Stromal cell of bone marrow (primary cell): Measurements from ENCODE around the gene ARHGEF4.

Experiments used
- DNase-seq: peaks from one replicate; pipeline ENCODE4 v3.0.0-alpha.2; 2012; ENCODE audit warnings: low read depth

ARHGEF4 gene

DNA sequence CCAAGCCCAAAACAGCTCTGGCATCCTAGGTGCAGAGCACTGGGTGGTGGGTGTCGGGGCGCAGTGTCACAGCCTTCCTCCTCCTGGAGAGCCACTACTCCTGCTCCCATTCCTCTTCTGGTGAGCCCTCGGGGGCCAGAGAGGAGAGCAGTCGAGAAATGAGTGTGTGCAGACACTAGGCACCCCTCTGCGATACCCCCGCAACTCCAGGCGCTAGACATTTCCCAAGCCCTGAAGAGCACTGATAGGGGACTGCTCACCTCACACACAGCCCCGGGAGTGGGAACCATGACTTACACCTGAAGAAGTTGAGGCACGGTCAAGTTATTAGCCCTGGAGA lies 202.4 kb downstream of the ARHGEF4 start:
- DNase-seq: no peak

GRCh38 chr2:131039535-131039907 lies 202.8 kb downstream of the ARHGEF4 start:
- no peak for DNase-seq

- no peak for DNase-seq
Measured at GRCh38 chr2:131039908-131040660, 203.4 kb downstream of the ARHGEF4 start.

DNA sequence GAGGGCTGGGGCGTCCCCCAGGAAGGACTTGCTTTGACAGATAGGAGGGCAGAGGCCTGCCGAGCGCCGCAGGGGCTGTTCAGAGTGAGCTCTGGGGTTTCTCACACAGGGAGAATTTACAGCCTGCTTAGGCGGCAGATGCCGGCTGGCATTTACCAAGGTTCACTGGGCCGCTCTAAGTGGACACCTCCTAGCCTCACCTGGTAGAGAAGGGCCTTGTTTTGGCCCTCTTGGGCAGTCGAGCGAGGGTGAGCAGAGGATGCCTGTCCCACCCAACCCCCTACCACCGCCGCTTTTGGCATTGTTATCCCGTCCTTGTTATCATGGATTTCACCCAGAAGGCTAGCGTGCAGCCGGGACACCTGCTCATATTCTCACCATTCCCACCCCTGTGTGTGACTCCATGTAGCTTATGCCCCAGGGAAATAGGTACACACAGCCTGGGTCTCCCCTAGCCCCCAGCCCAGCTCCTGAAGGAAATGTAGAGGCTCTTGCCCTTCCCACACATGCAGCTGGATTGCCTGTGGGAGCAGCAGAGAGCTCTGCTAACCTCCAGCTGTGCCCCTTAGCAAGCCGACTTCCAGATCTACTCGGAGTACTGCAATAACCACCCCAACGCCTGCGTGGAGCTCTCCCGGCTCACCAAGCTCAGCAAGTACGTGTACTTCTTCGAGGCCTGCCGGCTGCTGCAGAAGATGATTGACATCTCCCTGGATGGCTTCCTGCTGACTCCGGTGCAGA lies 204.1 kb downstream of the ARHGEF4 start:
- DNase-seq: no peak

GRCh38 chr2:131041402-131042147 lies 204.9 kb downstream of the ARHGEF4 start:
- no peak for DNase-seq

DNA sequence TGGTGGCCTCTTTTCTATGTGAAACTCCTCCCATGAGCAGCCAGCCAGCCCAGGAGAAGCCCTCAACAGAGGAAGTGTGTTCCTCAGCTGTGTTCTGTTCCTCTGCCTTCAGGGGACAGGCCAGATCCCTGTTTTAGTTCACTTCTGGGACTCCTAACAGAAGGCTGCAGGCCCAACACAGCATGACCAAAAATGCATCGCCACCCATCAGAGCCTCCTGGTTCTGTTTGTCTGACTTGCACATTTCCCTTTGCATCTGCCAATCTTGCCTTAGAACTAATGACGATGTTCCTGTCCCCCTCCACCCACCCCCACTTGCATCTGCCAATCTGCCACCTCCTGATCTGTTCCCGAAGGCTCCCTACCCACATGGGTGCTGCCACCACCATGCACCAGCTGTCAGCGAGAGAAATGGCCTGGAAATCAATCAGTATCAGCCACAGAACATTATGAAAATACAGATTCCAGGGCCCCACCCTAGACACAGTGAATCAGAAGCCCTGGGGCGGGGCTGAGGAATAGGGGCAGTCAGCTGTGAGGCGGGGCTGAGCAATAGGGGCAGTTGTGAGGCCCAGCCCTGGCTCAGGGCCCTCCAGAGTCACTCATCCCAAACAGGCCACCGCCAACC lies 205.5 kb downstream of the ARHGEF4 start:
- DNase-seq: no peak

DNA sequence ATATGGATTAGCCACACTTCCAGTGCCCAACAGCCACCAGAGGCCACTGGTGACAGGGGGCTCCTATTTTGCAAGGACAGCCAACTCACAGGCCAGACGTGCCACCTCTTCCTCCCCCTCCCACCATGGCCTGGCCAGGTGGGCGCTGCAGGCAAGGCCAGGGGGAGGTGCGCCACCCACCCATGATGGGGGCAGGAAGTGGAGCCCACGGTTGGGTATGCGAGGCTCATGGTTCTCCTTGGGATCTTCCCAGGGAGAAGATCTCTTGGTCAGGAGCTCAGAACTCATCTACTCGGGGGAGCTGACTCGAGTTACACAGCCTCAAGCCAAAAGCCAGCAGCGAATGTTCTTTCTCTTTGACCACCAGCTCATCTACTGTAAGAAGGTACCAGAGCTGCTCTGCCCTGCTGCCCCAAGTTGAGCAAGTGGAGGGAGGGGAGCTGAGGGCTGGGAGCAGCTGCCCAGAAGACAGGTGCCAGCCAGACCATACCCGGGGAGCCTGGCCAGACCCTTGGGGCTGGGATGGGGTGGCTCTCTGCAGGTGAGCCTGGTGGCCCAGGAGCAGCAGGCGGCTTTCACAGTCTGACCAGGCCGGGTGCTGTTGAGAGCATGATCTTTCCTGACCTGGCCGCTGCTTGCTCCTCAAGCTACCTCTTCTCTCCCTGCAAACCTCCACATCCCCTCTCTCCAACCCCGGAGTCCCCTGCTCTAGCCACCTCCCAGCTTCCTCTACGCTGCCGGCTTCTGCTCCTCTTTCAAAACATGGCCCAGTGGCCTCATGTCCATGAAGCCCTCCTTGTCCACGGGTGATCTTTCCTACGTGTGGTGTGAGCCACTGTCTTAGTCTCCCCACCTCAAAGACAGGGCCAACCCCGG lies 206.7 kb downstream of the ARHGEF4 start:
- DNase-seq: no peak

GRCh38 chr2:131044075-131044756 lies 207.5 kb downstream of the ARHGEF4 start:
- DNase-seq: no peak

DNA sequence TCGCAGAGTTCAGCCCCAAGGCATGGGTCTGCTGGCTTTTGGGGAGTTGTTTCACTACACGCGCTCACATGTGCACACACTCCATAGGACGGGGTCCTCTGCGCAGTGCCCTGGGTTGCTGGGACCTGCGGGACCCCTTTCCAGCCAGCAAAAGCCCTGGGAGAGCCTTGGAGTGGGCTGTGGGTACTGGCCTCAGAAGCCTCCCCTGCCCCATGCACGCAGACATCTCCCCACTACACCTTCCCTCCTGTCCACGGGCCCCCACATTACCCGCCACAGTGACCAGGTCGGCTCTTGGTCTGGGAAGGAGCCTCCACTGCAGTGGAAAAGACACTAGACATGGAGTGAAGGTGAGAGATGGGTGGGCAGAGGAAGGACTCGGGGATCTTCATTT lies 208.0 kb downstream of the ARHGEF4 start:
- no peak for DNase-seq

- DNase-seq: no peak
Measured at GRCh38 chr2:131045286-131046027, 208.7 kb downstream of the ARHGEF4 start.

DNA sequence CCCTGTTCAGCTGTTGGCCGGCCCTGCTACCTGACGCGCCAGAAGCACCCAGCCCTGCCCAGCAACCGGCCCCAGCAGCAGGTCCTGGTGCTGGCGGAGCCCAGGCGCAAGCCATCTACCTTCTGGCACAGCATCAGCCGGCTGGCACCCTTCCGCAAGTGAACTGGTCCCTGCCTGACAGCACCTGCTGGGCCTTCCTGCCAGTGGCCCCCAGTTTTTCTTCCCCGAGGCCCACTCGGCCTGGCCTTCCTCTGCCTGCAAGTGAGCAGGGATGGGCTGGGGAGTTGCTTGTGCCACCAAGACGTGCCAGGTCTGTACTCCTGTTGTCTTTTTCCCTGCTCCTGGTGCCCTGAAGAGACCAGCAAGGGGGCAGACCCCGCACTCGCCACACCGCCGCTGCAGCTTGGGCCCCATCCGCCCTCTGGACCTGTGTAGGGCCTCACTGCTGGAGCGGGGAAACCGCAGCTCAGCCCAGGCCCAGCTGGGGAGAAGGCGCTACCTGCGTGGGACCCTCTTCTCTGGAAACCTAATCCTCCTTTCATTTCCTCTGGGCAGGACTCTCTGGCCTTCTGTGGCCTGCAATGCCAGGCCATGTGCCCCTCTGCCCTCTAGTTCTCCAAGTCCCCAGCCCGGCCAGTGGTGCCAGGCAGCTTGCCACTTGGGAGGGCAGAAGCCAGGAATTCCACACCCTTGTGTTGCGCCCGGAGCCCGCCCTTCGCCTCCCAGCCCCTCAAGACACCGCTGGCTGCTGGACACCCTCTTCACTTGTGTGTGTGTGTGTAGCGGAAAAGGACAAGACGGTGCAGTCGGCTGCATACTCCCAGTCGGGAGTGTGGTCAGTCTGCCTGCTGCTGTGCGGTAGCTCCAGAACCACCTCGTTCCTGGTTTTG lies 209.6 kb downstream of the ARHGEF4 start:
- DNase-seq: no peak

- no peak for DNase-seq
Measured at GRCh38 chr2:131046918-131047652, 210.4 kb downstream of the ARHGEF4 start.

GRCh38 chr2:131047920-131048560 lies 211.3 kb downstream of the ARHGEF4 start:
- DNase-seq: no peak

GRCh38 chr2:131048641-131049040 lies 211.9 kb downstream of the ARHGEF4 start:
- no peak for DNase-seq

- no peak for DNase-seq
Measured at GRCh38 chr2:131049150-131049718, 212.5 kb downstream of the ARHGEF4 start.

DNA sequence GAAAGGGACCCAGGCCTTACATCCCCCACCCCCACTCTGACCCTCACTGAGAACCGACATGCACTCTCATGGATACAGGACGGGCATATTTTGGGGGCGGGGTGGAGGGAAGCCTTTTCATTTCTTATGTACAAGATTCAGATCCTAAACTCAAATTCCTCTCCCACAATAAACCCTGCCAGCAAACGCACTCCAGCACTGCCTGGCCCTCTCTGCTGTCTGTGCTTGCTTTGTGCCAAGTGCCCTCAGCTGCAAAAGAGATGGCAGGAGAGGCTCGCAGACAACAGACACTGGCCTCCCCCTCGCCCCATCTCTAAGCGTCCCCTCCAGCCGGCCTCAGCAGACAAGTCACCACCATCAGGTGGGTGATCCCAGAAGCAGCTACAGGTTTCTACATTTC lies 214.2 kb downstream of the ARHGEF4 start:
- DNase-seq: no peak

DNA sequence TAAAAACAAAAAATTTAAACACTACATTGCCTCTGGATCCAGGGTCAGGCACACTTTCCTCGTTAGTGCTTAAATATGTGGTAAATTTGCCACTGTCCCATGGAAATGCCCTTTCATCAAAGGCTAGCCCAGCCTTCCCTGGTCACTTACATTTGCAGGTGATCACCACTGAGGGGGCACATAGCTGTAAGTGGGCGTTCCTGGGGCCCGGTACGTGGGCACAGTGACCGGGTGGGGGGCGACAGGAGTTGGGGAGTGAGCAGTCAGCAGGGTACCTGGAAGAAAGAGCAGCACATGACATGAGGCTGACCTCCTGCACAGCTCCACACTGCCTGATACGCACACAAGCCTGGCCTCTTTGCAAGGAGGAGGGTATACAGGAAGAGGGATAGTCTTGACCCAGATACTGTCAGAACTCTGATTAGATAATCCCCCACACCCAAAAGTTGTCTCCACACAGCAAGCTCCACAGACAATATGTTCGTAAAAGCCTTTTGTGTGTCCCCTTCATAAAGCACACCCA lies 216.1 kb downstream of the ARHGEF4 start:
- DNase-seq: no peak
